Kidney epithelial cell (primary cell): ENCODE results near the gene TRA2A. TPM values are rescaled to one million over a fixed set of nuclear protein-coding genes. Genes with fewer than 3 reads are reported as not detected.

ENCODE experiments used
- DNase-seq: peaks from one replicate; pipeline ENCODE4 v3.0.0-alpha.2; 2010; ENCODE audit warnings: low read depth
- H3K27me3 ChIP-seq: 2 replicates; pipeline ENCODE4 v1.6.0; 2011; ENCODE audit warnings: low read length; ENCODE audit not compliant: control insufficient read depth, insufficient read depth
- H3K36me3 ChIP-seq: 2 replicates; pipeline ENCODE4 v1.5.1; 2011; ENCODE audit warnings: low read length; ENCODE audit not compliant: control insufficient read depth, insufficient read depth
- H3K4me3 ChIP-seq: 2 replicates; pipeline ENCODE4 v1.5.1; 2011; ENCODE audit warnings: low read depth, mild to moderate bottlenecking, control low read depth, low read length
- total RNA-seq: library from RNA; depleted of rRNA; stranded (reverse); fragments of >200 nt; gene quantifications from 2 replicates; pipeline ENCODE4 v1.2.3, GENCODE V29; 2015
- TF ChIP-seq, protein P1 (sequence below): IDR thresholded peaks from 2 replicates; pipeline ENCODE4 v1.5.1; 2011; ENCODE audit warnings: mild to moderate bottlenecking, moderate library complexity, low read length, control low read depth, inconsistent platforms; ENCODE audit not compliant: insufficient read depth, poor library complexity, severe bottlenecking

Gene TRA2A
- total RNA-seq, 1 donor from 2014 or later, result 36.9 TPM

DNA sequence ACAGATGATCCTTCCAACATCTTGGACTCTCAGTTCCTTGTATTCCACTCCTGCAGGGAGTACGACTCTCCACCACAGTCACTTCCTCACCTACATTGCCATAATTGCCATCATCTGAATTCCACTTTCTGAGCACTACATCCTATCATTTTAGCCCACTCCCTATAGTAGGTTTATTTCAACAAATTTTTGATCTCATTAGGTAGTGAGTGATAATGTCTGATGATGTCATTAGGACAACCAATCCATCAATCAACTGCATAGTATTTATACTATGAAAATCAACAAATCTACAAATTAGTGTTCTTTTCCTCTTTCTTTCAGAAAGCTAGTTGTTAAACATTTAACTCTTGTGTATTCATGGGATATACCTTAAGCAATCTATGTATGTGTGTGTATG lies 13.7 kb upstream of the TRA2A start:
- no peak overlapping the region for H3K4me3 ChIP-seq
- no peak for DNase-seq
- no peaks in the 10 kb centered on the region for H3K27me3 ChIP-seq
- TF ChIP-seq, protein P1, sequence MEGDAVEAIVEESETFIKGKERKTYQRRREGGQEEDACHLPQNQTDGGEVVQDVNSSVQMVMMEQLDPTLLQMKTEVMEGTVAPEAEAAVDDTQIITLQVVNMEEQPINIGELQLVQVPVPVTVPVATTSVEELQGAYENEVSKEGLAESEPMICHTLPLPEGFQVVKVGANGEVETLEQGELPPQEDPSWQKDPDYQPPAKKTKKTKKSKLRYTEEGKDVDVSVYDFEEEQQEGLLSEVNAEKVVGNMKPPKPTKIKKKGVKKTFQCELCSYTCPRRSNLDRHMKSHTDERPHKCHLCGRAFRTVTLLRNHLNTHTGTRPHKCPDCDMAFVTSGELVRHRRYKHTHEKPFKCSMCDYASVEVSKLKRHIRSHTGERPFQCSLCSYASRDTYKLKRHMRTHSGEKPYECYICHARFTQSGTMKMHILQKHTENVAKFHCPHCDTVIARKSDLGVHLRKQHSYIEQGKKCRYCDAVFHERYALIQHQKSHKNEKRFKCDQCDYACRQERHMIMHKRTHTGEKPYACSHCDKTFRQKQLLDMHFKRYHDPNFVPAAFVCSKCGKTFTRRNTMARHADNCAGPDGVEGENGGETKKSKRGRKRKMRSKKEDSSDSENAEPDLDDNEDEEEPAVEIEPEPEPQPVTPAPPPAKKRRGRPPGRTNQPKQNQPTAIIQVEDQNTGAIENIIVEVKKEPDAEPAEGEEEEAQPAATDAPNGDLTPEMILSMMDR, result no peak
- no peaks in the 10 kb centered on the region for H3K36me3 ChIP-seq

DNA sequence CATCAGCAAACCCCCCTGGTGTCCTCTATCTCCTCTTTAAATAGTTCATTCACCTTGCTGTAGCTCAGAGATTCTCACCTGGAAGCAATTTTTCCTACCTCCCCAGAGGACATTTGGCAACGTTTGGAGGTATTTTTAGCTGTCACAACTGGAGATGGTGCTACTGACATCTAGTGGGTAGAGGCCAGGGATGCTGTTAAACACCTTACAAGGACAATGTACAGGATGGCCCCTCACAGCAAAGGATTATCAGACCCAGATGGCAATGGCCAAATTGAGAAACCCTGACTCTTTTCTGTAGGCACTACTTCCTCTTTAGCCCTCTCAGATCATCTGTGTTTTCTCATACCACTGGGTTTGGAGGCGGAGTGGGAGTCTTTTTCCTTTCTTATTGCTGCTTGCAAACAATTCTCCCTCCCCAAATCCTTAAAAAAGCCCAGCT lies 13.2 kb upstream of the TRA2A start:
- no peaks in the 10 kb centered on the region for H3K36me3 ChIP-seq
- DNase-seq, result no peak
- no peak overlapping the region for H3K4me3 ChIP-seq
- TF ChIP-seq, protein P1, result peak; percentile 77
- no peaks in the 10 kb centered on the region for H3K27me3 ChIP-seq

- TF ChIP-seq, protein P1, result no peak
- DNase-seq, result no peak
- H3K4me3 ChIP-seq, result no peak overlapping the region
- H3K36me3 ChIP-seq, result no peaks in the 10 kb centered on the region
- no peaks in the 10 kb centered on the region for H3K27me3 ChIP-seq
Observed at GRCh38 chr7:23542752-23543151, 11.0 kb upstream of the TRA2A start.

GRCh38 chr7:23539494-23539907 lies 7.7 kb upstream of the TRA2A start:
- H3K27me3 ChIP-seq, result no peaks in the 10 kb centered on the region
- H3K36me3 ChIP-seq, result no peaks in the 10 kb centered on the region
- H3K4me3 ChIP-seq, result no peak overlapping the region
- DNase-seq, result no peak
- TF ChIP-seq, protein P1, result no peak

GRCh38 chr7:23538301-23538700 lies 6.5 kb upstream of the TRA2A start:
- no peak for DNase-seq
- TF ChIP-seq, protein P1, result no peak
- no peak overlapping the region for H3K4me3 ChIP-seq

GRCh38 chr7:23533238-23533604 lies 1.4 kb upstream of the TRA2A start:
- DNase-seq, result no peak
- TF ChIP-seq, protein P1, result no peak
- Histone ChIP-seq H3K36me3 (no peaks in the 10 kb centered on the region), H3K4me3 (no peak overlapping the region), H3K27me3 (no peaks in the 10 kb centered on the region)

More at GRCh38 chr7:23538301-23538700, 6.5 kb upstream of the TRA2A start:
- Histone ChIP-seq H3K36me3 (no peaks in the 10 kb centered on the region), H3K27me3 (no peaks in the 10 kb centered on the region)
